ENCODE measurements around the gene PIGK.

DNA sequence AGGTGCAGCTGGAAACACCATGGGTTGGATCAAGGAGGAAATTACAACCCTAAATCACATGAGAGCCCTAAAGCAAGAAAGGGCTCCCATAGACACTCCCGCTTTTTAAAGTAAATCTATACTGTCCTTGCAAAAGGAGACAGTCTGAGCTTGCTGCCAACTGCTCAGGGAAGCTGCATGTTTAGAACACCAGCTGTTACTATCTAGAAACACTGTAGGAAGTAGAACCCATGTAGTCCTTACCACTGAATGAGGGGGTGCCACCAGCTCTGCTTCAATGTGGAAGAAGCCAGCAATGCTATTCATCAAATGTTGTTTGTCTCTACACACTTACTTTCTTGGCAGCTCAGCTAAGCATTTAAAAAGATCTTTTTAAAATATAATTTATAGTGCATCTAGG, 79.8 kb downstream of the PIGK start:
- TF ChIP-seq, protein P1, sequence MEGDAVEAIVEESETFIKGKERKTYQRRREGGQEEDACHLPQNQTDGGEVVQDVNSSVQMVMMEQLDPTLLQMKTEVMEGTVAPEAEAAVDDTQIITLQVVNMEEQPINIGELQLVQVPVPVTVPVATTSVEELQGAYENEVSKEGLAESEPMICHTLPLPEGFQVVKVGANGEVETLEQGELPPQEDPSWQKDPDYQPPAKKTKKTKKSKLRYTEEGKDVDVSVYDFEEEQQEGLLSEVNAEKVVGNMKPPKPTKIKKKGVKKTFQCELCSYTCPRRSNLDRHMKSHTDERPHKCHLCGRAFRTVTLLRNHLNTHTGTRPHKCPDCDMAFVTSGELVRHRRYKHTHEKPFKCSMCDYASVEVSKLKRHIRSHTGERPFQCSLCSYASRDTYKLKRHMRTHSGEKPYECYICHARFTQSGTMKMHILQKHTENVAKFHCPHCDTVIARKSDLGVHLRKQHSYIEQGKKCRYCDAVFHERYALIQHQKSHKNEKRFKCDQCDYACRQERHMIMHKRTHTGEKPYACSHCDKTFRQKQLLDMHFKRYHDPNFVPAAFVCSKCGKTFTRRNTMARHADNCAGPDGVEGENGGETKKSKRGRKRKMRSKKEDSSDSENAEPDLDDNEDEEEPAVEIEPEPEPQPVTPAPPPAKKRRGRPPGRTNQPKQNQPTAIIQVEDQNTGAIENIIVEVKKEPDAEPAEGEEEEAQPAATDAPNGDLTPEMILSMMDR (IDR thresholded peaks at IDR 0.05), result no peak
- no peak for TF ChIP-seq POLR2A (IDR thresholded peaks at IDR 0.05)

Measured in heart left ventricle (tissue), 13 donors.